Muscle layer of duodenum (tissue), 2 donors: ENCODE results near the gene PSMC2.

Experiments
- H3K27ac ChIP-seq: one replicate; pipeline ENCODE4 v1.7.0; 2013; ENCODE audit warnings: mild to moderate bottlenecking, low read length
- H3K27me3 ChIP-seq: one replicate; pipeline ENCODE4 v1.7.0; 2013; ENCODE audit warnings: low read depth, mild to moderate bottlenecking, control low read depth, low read length
- H3K36me3 ChIP-seq, 2 donors: one replicate each; pipeline ENCODE4 v1.7.0; 2013; ENCODE audit warnings: low read length in 2 of 2, control low read depth in 1 of 2, mild to moderate bottlenecking in 1 of 2; ENCODE audit not compliant: insufficient read depth in 2 of 2, control insufficient read depth in 1 of 2
- H3K4me1 ChIP-seq, 2 donors: one replicate each; pipeline ENCODE4 v1.7.0; 2013; ENCODE audit warnings: low read length in 2 of 2, mild to moderate bottlenecking in 2 of 2, control low read depth in 1 of 2, moderate library complexity in 1 of 2; ENCODE audit not compliant: insufficient read depth in 2 of 2, control insufficient read depth in 1 of 2
- H3K4me3 ChIP-seq, 2 donors: one replicate each; pipeline ENCODE4 v1.7.0; 2013; ENCODE audit warnings: low read length in 2 of 2, low read depth in 1 of 2, mild to moderate bottlenecking in 1 of 2
- H3K9me3 ChIP-seq, 2 donors: one replicate each; pipeline ENCODE4 v1.7.0; 2013; ENCODE audit warnings: low read length in 2 of 2, control low read depth in 1 of 2, mild to moderate bottlenecking in 1 of 2; ENCODE audit not compliant: control insufficient read depth in 1 of 2
- donor health status: healthy.

Gene PSMC2

DNA sequence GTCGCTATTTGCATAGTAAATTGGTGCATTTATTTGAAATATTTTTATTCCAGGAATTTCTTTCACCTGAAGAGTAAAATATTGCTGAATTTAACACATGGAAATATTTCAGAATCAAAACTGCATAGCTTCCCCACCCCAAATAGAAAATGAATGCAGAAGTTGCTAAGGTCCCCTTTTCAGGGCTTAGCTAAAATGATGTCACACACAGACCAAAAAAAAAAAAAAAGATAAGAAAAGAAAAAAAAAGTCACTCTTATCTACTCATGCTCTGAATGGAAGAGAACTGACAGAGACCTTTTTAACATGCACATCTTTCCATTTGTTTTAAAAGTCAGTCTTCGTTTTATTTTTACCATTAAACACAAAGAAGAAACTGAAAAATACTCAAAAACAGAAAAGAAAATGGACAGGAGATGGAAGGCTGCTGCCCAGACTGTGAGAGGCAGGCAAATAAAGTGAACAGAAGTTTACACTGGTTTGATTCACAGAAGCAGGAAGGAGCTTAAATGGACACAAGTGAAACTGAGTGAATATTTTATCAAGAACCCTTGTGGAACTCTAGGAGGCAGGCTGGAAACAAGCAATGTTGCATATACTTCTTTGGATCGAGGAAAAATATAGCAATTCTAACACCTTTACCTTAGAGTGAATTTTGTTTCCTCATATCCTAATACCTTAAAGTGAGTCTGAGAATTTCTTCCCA, 32.0 kb downstream of the PSMC2 start:
- no peak overlapping the region for H3K4me3 ChIP-seq
- no peaks in the 10 kb centered on the region for H3K9me3 ChIP-seq
- no peaks in the 10 kb centered on the region for H3K4me1 ChIP-seq
- H3K36me3 ChIP-seq = no peaks in the 10 kb centered on the region
- no peaks in the 10 kb centered on the region for H3K27me3 ChIP-seq
- H3K27ac ChIP-seq = no peak overlapping the region

DNA sequence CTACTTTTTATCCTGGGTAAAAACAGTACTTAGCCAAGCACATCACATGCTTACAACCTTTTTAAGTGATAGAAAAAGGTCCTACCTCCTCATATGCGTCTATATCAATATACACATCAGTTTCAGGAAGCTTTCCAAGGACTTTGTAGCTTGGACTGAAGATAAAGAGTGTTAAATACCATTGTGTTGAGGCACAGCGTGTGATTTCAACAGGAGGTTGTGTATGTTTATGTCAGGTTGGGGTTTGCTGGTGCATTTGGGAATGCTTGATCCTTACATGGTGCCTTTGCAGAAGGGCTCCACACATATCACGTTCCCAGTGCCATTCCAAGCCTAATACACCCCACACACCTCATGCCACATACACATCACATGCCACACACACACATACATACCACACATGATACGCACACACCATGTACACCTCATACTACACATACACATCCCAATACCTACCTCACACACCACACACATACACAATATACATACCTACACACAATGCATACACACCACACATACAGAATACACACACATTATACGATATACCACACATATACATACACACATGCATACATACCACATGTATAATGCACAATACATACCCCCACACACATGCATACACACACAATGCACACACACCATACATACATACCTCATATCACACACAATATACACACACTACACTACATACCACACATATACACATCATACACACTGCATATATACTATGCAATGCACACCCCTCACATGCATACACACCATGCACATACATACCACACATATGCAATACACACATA, 33.1 kb downstream of the PSMC2 start:
- Histone ChIP-seq H3K4me1 (no peaks in the 10 kb centered on the region), H3K27me3 (no peaks in the 10 kb centered on the region), H3K27ac (no peak overlapping the region), H3K36me3 (no peaks in the 10 kb centered on the region), H3K9me3 (no peaks in the 10 kb centered on the region), H3K4me3 (no peak overlapping the region)

DNA sequence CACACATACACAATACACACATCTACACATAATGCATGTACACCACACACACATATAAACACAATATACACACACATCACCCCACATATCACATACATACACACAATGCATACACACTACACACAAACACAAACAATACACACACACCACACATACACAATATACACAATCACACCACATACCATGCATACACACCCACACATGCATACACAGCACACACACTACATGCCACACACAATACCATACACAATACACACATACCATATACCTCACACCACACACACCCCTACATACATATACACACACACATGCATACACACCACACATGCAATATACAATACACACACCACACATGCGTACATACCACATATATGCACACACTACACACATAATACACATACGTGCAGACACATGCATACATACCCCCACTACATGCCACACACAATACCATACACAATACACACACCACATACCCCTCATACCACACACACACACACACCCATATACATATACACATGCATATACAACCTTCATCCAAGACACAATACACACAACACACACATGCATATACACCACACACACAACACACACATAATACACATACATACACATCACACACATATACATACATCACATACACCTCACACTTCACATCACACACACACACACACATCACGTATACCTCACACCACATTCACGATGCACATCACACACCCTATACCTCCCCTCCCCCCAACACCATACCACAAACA, 34.0 kb downstream of the PSMC2 start:
- no peaks in the 10 kb centered on the region for H3K9me3 ChIP-seq
- H3K4me3 ChIP-seq = no peak overlapping the region
- no peaks in the 10 kb centered on the region for H3K27me3 ChIP-seq
- no peaks in the 10 kb centered on the region for H3K4me1 ChIP-seq
- no peaks in the 10 kb centered on the region for H3K36me3 ChIP-seq
- no peak overlapping the region for H3K27ac ChIP-seq

DNA sequence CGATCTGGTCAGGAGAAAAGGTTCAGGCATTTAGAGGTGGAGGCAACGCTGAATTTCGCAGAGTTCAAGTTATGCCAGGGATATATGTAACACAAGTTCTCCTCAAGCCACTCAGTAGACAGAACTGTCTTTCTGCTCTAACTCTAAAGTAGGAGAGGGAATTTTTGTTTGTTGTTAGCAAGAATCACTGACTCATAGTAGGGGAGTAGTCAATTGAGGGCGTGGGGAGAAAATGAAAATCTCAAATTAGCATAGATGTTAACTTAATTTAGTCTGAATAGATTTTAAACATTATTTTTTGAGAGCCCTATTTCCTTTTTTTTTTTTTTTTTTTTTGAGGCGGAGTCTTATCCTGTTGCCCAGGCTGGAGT, 34.6 kb downstream of the PSMC2 start:
- Histone ChIP-seq H3K27me3 (no peaks in the 10 kb centered on the region), H3K4me1 (no peaks in the 10 kb centered on the region), H3K9me3 (no peaks in the 10 kb centered on the region), H3K27ac (no peak overlapping the region), H3K4me3 (no peak overlapping the region), H3K36me3 (no peaks in the 10 kb centered on the region)

DNA sequence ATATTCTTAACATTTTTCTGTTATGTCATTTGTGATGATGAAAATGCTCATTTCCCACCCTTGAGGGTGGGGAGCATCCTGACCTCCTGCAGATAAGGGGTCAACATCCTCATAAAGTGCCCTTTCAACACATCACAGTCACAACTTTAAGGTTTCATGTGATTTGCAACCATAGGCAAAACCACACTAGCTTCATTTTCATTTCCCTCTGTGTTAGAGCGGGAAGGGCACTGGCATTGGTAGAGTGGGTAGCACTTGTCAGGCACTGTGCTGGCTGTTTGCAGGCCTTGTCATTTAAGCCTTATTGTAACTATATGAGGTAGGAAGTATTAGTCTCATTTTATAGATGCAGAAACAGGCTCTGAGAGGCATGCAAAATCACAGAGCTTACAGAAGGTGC, 39.8 kb downstream of the PSMC2 start:
- Histone ChIP-seq H3K36me3 (no peaks in the 10 kb centered on the region), H3K9me3 (no peaks in the 10 kb centered on the region), H3K4me3 (no peak overlapping the region), H3K27ac (no peak overlapping the region), H3K27me3 (no peaks in the 10 kb centered on the region), H3K4me1 (no peaks in the 10 kb centered on the region)

DNA sequence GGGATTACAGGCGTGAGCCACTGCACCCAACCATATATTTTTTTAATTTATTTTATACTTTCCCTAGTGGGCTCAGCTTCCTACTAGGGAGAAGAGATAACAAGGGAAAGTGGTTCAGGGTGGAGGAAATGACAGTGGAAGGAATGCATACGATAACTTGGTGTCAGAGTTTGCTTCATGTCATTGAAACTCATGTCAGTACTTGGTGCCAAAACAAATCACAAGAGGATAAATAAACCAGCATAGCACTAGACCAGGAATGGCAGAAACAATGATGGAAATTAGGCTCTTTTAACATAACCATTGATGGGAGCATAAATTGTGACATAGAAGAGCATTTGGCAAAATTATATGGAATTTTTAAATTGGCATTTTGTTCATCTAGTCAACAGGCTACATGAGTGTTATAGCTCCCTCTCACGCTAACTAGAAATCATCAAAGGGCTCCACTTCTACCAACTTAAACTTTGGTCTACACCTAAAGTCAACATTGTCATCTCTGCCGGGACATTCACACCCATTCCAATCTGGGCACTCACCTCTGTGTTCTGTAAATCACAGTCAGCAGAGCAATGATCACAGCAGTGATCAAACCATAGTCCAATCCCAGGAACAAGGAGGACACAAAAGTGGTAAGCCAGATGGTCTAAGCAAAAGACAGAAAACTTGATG, 41.2 kb downstream of the PSMC2 start:
- Histone ChIP-seq H3K27ac (no peak overlapping the region), H3K4me3 (no peak overlapping the region), H3K4me1 (no peaks in the 10 kb centered on the region), H3K36me3 (no peaks in the 10 kb centered on the region), H3K27me3 (no peaks in the 10 kb centered on the region), H3K9me3 (no peaks in the 10 kb centered on the region)

DNA sequence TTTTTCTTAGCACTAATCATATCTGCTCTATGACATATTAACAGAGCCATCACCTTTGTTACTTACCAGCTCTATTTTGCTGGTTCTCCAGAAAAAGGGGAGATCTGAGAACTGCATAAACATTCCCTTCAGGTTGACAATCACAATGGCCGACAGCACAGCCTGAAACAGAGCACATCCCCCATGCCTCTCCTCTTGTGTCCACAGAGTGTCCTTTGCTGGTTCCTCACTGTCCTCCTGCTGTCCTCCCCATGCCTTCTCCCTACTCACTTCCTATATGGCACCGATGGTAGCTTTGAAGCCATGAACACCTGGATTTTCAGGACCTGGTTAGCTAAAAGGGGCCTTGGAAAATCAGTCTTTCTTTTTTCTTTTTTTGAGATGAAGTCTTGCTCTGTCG, 41.8 kb downstream of the PSMC2 start:
- H3K9me3 ChIP-seq = no peaks in the 10 kb centered on the region
- no peak overlapping the region for H3K27ac ChIP-seq
- H3K27me3 ChIP-seq = no peaks in the 10 kb centered on the region
- no peaks in the 10 kb centered on the region for H3K4me1 ChIP-seq
- no peaks in the 10 kb centered on the region for H3K36me3 ChIP-seq
- no peak overlapping the region for H3K4me3 ChIP-seq

DNA sequence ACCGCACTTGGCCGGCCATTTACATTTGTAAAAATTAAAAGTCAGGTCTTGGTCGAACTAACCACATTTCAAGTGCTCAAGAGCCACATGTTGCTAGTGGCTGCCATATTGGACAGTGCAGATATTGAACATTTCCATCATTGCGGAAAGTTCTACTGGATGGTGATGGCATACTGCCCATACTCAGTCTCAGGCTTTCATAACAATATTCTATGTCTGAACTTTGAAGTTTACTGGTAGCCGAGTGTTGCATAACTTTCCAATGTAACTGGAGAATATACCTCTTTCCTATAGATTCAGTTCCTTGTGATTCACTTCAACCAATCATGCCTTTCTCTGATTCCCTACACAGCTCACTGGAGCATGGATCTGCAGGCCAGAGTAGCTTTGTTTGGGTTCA, 43.7 kb downstream of the PSMC2 start:
- Histone ChIP-seq H3K4me1 (no peaks in the 10 kb centered on the region), H3K4me3 (no peak overlapping the region), H3K27ac (no peak overlapping the region), H3K36me3 (no peaks in the 10 kb centered on the region), H3K9me3 (no peaks in the 10 kb centered on the region), H3K27me3 (no peaks in the 10 kb centered on the region)

DNA sequence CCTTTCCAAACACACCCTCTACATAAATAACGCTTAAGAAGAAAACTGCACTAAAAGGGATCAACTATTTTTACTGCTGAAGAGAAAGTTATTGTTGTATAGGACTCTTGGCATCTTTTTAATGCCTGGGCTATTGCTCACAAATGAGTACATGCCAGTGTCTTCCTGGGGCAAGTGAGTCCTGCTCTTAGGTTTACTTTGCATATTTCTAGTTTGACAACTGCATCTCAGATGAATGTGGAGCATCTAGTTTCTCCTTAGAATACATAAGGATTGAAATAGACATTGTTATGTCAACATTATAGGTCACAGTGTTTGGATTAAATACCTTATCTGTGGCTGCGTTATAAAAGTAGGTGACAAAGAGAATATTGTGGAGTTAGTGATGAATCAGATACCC, 44.5 kb downstream of the PSMC2 start:
- Histone ChIP-seq H3K27me3 (no peaks in the 10 kb centered on the region), H3K27ac (no peak overlapping the region), H3K4me3 (no peak overlapping the region), H3K9me3 (no peaks in the 10 kb centered on the region), H3K36me3 (no peaks in the 10 kb centered on the region), H3K4me1 (no peaks in the 10 kb centered on the region)

DNA sequence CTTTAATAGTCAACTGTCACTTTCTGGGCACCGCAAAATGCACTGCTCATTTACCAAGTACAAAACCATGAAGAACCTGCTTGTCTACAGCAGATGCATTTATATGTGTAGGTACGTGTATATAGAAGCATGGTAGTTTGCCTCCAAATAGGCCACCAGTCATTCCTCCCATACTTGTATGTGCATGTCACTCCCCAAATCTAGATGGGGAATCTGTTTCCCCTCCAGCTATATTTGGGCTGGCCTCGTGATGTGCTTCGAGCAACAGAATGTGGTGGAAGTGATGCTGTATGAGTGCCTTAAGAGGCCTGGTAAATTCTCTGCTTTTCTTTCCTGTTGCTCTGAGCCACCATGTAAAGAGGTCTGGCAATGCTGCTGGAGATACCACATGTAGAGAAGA, 47.1 kb downstream of the PSMC2 start:
- H3K4me1 ChIP-seq = no peaks in the 10 kb centered on the region
- no peak overlapping the region for H3K27ac ChIP-seq
- H3K27me3 ChIP-seq = no peaks in the 10 kb centered on the region
- H3K36me3 ChIP-seq = no peaks in the 10 kb centered on the region
- no peak overlapping the region for H3K4me3 ChIP-seq
- no peaks in the 10 kb centered on the region for H3K9me3 ChIP-seq

DNA sequence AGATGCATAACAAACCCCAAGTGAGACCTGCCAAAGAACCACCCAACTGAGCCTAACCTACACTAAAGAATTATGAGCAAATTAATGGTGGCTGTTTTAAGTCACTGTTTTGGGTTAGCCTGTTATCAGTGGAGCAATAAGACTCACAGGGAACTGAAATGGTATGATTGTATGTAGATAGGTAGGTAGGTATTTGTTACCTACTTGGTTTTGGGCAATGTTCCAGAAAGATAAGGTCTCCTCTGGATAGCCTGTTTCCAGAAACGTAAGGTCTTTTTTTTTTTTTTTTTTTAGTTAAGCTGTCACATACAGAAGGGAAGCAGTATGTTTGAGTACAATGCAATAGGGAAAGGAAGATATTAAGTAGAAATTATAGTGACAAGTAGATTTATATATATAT, 47.6 kb downstream of the PSMC2 start:
- Histone ChIP-seq H3K27me3 (no peaks in the 10 kb centered on the region), H3K9me3 (no peaks in the 10 kb centered on the region), H3K4me1 (no peaks in the 10 kb centered on the region), H3K27ac (no peak overlapping the region), H3K4me3 (no peak overlapping the region), H3K36me3 (no peaks in the 10 kb centered on the region)
